Heart left ventricle (tissue), 13 donors: ENCODE measurements around the gene ZNF423.

Experiments
- CTCF ChIP-seq, 12 donors: fragments of 200-600 bp; sonication (generic) in 4 of 12; IDR thresholded peaks; one replicate each; pipeline versions ENCODE4 v1.5.0 to v1.8.0; 2018 to 2022; ENCODE audit warnings: antibody characterized with exemption in 12 of 12, mild to moderate bottlenecking in 5 of 12
- POLR2A ChIP-seq, 2 donors: fragments of 450-650 bp; IDR thresholded peaks; one replicate each; pipeline ENCODE4 v1.6.1; 2017; ENCODE audit warnings: antibody characterized with exemption in 2 of 2, mild to moderate bottlenecking in 2 of 2, moderate library complexity in 2 of 2
- donor health status: ischemic (EF 13 %, LVEDD 7.1; RV severe dilation, severe dysfunction).
- donor health status: DM: no; HTN: yes; CAD: no.
- donor health status: DM: no; HTN: no; CAD: no.
- donor health status: ischemic (EF 25% LVEDD 6.9; RV normal size, moderate dysfunction).
- donor health status: ischemic (EF 25% LVEDD 5.7; RV mildly dilated, moderate dysfunction).
- donor health status: ischemic (EF 35%, LVEDD 5.7; RV mildly dilated, moderate dysfunction).
- donor health status: nonischemic (EF 11% LVEDD 7.7; RV severe dilation, severe dysfunction).
- donor health status: DM: yes; HTN: yes; CAD: no.
- donor health status: PGD.
- donor health status: ischemic (EF 29% LVEDD 5.4; RV normal size, mild dysfunction).
- donor health status: nonischemic (EF 23%, LVEDD 6.1; RV moderate dilation, normal function).

DNA sequence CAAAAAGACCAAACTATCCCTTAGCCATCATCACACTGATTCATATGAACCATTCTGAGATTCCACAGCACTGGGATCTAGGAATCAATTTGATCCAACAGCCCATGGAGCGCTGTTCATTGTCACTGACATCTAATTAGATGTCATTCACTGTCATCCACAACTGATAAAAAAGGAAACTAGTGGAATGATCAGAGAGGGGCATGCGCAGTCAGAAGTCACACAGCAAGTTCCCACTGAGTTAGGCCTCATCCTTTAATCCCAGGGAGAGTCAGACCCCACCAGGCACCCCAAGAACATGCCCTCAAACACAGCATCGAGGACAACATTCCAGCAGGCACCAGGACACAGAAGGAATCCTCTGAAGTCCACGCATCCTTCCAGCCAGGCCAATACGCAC, 88.5 kb downstream of the ZNF423 start:
- no peak for TF ChIP-seq CTCF (IDR thresholded peaks at IDR 0.05)
- no peak for TF ChIP-seq POLR2A (IDR thresholded peaks at IDR 0.05)
